HG03565 (cell line): ENCODE measurements around the gene DUSP19.
A peak's percentile ranks its signal among the peaks of the same experiment; 100 is the strongest.

Experiments used
- ATAC-seq: cut with Tn5 transposase; IDR thresholded peaks from one replicate; pipeline ENCODE4 v1.9.1; 2021; ENCODE audit warnings: mild to moderate bottlenecking, moderate library complexity; ENCODE audit not compliant: unreplicated experiment

DUSP19 gene

DNA sequence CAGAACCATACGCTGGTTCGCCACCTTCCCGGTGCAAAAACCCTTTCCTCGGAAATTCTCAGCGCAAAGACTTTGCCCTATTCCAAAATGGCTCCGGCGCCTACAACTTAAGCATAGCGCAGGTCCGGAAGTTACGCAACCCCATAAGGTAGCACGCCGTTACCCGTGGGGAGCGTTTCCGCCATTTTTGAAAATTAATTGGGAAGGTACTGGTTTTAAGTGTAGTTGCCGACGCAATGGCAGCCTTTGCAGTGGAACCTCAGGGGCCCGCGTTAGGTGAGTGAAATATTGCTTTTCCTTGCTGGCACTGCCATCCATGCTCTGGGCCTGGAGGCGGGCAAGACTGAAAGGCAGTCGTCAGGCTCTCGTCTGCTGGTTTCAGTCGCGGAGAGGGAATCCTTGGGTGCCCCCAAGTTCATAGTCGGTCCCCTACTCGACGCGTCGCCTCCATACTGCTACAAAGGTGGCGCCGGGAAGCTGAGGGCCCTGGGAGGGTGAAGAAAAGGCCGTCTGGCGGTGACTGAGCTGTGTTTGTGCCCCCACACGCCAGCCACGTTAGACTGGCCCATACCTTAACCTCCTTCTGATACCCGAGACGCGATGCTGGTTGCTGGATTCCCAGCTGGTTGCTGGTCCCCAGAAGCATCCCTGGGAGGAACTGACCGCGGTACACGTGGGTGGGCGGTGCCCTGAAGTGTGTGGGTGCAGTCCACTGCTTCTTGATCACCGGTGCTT is 45.8 kb downstream of the DUSP19 start, which contains the start of gene NUP35:
NUP35 (plus strand) TSS at position 222 of the 735 bp plus-strand sequence; CDS start at position 237, 15 bp downstream.
- peak; percentile 78 for ATAC-seq

DNA sequence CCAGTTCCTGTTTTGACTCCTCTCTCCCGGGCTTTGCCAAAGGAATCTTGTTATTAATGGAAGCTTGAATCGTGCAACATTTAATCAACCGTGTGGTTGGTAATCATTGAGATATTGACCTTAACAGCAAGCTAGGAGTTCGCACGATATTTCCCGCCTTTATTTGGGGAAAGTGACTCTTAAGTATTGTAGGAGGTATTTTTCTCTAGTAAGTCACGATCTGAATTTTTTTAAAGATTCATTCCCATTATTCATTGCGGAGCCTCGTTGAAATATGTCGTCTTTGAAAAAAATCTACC is 46.4 kb downstream of the DUSP19 start:
- ATAC-seq, result no peak

DNA sequence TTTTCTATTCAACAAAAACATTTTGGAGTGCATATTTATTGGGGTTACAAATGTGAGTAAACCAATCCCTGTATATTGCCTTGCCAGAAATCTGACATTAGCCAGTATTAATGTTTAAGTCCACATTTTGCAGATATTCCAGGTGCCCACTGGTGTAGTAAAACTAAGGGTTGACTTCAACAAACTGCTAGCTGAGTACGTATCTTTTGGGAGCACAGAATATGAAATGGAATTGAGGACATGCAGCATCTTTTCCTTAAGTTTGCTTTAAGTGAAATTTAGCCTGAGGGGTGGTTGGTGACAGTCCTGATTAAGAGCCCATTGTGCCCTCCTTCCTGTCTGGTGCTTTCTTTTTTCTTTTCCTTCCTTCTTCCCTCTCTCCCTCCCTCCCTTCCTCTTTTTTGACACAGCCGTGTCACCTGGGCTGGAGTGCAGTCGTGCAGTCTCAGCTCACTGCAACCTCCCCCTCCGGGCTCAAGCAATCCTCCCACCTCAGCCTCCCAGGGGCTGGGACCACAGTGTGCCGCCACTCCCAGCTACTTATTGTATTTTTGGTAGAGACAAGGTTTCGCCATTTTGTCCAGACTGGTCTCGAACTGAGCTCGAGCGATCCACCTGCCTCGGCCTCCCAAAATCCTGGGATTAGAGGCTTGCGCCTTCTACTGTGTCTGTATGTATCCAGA is 47.3 kb downstream of the DUSP19 start:
- ATAC-seq, result no peak

DNA sequence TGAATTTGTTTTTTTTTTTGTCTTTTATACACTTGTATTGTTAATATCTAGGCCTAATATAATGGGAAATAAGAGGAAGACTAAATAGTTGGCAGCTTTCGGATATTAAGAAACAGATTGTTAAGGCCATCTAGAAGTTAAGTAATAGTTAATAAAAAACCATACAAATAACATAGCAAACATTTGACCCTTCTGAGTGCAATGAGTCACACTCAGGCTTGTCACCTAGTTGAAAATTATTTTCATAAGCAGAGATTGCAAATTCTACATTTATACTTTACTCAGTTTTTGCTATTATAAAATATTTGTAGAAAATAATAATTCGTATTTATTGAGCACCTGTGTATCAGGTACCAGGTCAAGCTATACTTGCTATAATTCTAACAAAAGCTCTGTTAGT is 48.1 kb downstream of the DUSP19 start:
- ATAC-seq, result no peak

DNA sequence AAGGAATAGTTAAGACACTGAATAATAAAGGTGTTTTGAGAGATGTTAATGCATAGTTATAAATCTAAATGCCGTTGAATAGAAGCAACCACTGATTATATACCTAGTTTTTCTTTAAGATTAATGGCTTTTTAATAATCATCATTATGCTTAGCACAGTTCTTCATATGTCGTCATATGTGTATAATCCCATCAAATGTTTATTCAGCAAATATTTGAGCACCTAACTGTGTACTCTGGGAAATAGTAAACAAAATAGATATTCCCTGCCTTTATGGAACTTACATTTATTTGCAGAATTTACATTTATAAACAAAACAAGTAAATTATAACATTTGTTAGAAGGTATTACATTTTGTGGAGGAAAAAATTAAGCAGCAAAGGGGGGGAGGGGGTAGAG is 55.5 kb downstream of the DUSP19 start:
- ATAC-seq, result no peak

DNA sequence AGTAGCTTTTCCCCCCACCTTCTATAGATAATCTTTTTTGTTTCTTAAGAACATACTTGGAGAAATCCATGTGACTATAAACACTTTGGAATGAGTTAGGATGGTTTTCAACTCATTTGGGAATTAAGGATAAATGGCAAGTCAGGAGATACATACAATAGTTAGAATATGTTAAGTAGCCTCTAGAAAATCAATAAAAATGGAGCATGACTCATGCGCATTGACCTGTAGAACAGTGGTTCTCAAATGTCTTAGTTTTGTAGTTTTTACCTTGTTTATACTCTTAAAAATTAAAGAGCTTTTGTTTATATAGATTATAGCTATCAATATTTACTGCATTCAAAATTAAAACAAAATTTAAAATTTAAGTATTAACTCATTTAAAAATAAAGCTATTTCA is 70.4 kb downstream of the DUSP19 start:
- ATAC-seq, result no peak

DNA sequence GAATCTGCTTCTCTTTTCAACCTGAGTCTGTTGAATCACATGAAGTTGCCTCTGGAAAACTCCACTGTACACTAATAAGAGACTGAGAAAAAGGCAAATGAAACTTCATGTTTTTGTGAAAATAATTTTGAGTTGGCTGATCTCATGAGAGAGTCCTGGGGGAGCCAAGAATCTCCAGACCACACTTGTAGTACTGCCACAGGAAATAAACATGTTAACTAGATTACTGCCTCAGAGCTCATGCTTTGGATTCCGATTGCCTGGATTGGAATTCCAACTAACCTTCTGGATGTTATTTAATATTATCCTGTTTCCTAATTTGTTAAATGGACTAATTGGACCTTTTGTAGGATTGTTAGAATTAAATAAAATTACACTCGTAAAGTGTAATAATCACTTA is 70.9 kb downstream of the DUSP19 start:
- no peak for ATAC-seq
